NCI-H187 treated with DMSO at 0.1 percent for 48 hours (cell line): ENCODE measurements around the gene RASD1.

Experiments
- DNase-seq: peaks from one replicate; lab custom pipeline; 2025; lab: John Stamatoyannopoulos, UW

The RASD1 gene, protein sequence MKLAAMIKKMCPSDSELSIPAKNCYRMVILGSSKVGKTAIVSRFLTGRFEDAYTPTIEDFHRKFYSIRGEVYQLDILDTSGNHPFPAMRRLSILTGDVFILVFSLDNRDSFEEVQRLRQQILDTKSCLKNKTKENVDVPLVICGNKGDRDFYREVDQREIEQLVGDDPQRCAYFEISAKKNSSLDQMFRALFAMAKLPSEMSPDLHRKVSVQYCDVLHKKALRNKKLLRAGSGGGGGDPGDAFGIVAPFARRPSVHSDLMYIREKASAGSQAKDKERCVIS

DNA sequence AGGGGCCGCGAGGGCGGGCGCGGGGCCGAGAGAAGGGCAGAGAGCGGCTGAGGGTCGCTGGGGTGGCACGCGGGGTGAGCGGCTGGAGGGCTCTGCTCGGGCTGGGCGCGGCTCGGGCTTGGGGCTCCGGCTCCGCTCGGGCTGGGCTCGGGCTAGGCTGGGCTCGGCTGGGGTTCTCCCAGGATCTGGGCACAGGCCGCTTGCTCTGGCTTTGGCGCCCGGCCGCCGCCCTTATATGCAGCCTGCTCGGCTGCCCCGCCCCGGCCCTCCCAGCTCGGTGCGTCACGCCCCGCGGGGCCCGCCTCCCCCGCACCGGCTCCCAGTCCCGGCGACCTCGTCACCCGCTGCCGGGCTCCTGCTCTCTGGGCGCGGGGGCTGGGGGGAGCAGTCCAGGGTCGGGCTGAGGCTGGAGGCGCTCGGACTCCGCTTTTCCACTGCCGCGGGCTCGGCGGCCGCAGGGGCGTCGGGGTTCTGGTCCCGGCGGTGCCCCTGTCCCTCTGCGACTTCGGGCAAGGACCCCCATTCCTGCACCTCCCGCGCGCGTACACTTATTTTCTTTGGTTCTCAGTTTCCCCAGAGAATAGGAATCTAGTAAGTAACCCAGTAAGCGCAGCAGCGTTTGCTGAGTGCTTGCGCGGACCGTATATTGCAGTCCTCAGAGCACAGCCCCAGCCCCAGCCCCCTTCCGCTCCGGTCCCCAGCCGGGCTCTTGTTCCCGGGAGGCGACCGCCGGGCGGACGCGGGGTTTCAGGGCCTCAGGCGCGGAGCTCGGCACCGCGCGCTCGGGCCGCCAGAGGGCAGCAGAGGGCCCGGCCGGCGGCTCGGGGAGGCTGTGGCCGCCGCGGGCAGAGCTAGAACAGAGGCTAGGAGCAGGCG, at the start of gene RASD1:
TSS of gene RASD1 (minus strand) at position 207 of the 876 bp plus-strand sequence. CDS start 214 bp downstream, outside the sequence.
- DNase-seq = no peak

GRCh38 chr17:17545984-17546383, 49.8 kb upstream of the RASD1 start:
- DNase-seq = no peak

DNA sequence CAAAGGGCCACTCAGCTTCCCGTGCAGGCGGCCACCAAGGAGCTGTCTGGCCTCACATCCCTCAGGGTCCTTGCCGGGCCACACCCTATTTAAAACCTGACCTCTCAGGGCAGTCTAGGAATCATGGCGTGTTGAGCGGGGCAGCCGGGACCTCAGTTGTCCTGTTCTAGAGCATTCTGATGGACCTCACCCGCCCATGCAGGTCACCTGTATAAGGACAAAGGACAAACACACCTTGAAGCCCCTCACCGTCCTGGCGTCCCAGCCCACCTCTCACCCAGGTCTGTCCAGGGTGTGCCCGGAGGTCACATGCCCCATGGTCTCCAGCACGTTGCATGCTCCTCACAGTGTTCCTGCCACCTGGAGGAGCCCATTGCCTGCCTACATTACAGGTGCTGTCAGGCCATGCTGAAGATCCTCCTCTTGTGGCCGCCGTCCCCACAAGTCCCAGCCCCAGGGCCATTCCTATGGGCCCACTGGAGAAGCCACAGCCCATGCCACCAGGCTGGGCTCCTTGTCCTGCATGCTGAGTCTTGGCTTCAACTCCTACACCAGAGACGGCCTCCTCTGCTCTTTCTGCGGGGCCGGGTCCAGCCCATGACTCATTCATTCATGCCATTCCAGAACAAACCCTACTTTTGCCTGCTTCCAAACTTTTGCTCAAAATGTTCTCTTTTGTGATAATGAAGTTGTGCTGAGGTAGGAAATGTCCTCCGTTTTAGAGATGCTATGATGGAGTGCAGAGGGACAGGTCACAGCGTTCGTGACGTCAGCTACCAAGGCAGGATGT, 49.0 kb upstream of the RASD1 start:
- DNase-seq = no peak

GRCh38 chr17:17542906-17543635, 46.9 kb upstream of the RASD1 start:
- DNase-seq = no peak

DNA sequence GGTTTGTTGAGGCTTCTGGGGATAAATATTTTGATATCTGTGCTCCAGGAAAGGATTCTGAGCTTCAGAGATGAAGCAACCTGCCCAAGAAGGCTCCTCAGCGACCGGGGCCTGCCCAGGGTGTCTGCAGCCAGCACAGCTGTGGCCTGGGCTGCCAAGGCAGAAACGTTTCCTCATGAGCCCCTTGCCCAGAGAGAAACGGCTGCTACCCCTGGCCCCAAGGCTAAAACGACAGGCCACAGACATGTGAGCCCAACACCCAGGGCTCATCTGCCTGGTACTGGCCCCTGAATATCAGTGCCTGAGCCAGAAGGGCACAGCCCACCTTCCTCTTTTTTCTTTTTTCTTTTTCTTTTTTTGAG, 45.4 kb upstream of the RASD1 start:
- DNase-seq = no peak

DNA sequence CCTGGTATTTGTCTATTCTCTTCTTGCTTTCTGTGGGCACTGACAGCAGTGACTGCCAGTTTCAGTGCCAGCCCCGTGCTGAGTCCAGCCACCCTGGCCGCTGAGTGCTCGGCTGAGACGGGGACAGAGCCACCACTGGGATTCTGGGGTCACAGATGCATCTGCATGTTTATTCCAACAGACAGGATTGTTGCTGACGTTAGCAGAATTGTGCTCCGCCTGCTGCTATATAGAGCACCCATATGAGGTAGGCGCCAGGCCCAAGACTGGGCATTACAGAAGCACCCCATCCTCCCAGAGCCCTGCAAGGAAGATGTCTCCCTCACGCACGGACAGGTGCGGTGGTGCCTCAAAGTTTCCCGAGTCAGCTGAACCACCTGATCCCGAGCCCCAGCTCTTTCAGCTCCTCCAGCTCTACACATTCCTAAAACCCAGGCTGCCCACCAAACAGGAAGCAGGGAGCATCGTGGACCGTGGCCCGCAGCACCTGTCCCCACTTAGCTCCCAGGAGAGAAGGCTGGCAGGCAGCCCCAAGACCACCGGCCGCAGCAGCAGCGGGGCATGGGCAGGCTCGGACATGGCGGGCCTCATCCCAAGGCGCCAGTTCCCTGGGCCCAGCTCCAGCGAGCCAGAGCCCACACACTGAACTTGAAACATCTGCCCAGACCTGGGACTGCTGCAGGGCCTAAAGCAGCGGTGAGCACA, 44.9 kb upstream of the RASD1 start:
- no peak for DNase-seq

DNA sequence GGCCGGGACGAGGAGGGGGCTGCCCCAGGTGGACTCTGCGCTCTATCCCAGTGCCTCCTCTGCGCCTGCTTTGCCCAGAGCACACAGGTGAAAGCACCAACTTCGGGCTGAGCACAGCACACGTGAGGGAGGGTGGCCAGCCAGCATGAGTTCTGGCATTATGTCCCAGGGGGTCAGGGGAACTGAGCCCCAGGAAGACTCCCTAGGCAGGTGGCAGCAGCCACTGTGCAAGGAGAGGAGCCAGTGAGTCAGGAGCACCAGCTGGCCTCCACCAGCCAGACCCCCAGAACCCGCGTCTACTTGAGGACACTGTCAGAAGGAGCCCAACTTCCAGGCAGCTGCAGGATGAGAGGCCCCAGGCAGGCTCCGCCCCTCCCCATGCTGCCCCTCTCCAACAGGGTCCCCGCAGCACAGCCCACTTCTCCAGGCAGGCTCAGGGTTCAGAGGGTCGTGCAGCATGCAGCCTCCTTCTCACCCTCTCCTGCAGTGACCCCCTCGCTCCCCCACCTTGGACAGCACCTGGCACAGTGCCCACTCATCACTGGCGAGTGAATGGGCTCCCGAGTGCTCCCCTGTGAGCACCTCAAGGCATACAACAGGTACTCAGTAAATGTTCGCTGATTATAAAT, 44.2 kb upstream of the RASD1 start:
- DNase-seq = no peak

DNA sequence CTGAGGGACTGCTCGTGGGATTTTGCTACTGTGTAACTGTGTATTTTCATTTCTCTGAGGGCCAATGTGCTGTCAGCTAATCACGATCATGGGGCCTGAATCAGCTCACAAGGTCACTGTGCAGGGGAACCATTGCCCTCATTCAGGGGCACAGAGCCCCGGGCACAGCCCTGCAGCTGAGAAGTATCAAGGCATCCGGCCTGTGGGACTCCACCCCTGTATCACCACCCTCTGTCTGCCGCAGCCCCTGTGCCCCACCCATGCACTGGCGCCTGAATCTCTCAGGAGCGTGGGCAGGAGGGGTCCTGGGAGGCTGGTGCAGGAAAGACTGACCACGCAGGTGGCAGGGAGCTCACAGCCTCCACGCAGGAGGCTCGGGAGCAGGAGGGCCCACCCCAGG, 43.4 kb upstream of the RASD1 start:
- DNase-seq = no peak

DNA sequence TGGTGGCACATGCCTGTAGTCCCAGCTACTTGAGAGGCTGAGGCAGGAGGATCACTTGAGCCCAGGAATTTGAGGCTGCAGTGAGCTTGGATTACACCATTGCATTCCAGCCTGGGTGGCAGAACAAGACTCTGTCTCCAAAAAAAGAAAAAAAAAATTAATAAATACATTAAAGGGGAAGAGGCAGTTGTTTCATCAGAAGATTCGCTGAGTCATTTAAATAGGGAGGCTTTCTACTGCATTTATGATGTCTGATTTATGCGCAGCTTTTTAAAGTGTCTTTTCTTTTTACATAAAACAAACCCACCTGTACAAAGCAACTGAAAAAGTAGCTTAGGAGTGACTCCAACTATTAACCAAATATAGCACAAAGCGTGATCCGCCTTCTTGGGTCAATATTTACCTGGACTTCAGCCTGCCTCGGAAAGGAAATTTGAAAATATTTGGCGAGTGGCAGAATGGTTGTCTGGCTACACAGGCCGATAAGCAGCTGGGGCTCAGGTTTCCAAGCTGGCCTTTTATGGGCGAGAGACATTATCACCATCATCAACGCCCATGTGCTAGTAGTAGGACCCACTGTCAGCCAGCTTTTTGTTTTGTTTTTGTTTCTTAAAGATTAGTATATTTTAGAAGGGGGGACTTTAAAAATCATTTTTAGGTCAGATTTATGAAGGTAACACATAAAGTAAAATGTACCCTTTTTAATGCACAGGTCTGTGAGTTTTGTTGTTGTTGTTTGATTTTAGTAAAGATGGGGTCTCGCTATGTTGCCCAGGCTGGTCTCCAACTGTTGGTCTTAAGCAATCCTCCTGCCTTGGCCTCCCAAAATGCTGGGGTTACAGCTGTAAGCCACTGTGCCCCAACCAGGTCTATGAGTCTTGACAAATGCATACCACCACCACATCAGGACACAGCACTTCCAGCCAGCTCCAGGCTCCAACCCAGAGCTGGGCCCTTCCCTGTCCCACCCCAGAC, 42.5 kb upstream of the RASD1 start:
- DNase-seq = no peak

- DNase-seq = no peak
These were observed 41.3 kb upstream of the RASD1 start for GRCh38 chr17:17537311-17538099.

DNA sequence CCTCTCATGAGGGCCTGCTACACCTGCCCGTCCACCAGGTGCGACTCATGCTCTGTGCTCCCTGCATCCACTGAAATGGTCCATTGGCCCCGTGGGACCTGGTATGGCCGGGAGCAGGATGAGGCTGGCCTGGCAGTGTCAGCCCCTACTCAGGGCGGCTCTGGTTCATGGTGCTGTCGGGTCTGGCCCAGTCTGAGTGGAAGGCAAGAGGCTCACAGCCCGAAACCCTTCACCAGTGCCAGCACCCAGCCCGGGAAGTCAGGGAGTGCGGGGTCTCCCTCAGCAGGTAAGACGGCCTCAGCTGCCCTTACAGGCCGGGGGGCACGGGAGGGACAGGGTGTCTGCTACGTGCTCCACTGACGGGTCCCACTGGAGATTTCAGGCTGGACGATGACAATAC, 40.5 kb upstream of the RASD1 start:
- no peak for DNase-seq

DNA sequence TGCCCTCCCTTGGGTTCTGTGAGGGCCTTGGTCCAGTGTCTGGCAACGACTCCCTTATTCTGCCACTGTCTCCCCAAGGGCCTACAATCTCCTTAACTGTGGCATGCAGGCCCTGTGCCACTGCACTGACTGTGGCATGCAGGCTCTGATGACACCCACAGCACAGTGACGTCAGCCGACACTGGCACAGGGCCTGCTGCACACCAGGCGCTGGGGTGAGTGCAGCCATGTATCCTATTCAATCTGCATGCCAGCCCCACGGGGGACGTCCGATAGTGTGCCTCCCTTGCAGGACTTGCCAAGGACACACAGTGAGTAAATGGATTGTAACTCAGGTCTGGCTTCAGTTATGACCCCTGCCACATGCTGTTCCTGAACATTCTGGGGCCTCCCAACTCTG, 39.8 kb upstream of the RASD1 start:
- no peak for DNase-seq

DNA sequence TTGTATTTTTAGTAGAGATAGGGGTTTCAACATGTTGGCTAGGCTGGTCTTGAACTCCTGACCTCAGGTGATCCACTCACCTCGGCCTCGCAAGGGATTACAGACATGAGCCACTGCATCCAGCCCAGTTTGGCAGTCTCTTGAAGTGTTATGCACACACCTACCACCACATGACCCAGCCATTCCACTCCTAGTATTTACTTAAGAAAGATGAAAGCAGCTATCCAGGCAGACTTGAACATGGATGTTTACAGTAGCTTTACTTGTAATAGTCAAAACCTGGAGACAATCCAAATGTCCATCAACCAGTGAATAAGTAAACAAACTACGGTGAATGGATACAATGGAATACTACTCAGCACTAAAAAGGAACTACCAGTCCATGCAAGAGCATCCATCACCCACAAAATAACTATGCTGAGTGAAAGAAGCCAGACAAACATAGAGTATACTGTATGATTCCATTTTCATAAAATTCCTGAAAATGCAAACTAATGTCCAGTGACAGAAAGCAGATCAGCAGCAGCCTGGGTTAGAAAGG, 37.8 kb upstream of the RASD1 start:
- no peak for DNase-seq

DNA sequence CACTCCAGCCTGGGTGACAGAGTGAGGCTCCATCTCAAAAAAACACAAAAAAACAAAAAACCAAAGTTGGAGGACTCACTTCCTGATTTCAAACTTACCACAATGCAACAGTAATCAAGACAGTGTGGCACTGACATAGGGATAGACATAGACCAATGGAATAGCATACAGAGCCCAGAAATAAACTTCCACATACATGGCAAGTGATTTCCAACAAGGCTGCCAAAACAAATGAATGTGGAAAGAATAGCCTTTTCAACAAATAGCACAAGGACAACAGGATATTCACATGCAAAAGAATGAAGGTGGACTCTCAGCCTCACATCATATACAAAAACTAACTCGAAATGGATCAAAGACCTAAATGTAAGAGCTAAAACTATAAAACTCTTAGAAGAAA, 36.8 kb upstream of the RASD1 start:
- DNase-seq = no peak

DNA sequence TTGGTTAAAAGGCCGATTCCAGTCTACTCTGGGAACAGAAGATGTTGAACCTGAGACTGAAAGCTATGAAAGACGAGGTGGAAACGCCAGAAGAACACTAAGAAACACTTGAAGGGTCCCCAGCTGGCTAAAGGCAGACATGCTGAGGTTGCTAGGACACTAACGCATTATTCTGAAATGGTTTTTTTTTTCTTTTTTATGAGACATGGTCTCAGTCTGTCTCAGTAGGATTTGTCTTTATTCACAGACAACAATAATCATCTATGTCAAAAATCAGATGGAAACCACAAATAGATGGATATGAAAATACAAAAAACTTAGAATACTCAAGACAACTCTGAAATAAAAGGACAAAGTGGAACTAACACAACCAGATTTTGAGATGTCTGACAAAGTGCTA, 35.0 kb upstream of the RASD1 start:
- DNase-seq = no peak

DNA sequence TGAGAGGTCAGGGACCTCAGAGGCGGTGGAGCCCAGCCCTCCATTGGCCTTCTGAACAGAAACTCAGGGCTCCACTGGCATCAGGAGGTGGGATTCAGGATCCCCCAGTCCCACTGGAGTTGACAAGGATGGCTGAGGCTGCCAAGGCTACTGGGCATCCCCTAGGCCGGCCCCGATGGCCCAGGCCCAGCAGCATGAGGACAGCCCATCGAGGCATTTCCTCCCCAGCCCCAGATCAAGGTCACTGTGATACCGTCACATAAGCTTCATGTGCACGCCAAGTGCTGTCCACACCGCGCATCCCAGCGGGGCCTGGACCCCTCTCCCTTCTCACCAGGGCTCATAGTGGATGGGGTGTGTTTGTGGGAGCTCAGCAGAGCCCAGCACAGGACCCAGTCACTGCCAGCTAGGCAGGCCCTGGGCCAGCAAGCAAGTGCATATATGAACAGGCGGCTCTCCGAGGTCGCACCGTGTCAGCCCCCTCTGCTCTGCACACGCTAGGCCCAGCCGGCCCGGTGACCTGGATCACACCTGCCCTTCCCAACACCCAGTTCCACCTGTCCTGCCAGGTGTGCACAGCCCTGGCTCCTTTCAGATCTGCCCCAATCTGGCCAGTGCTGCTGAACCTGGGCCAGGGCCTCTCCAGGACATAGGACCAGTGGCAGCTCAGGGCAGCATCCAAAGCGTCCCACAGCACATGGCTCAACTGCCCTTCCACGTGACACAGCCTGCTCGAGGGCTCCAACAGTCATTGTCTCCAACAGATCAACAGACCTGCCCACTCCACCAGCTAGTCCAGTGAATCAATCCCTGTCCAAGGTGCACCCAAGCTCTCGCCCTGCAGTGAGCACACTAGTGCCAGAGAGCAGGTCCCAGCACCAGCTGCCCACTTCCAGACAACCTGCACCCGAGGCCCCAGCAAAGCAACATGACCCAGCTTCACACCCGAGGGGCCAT, 32.8 kb upstream of the RASD1 start:
- no peak for DNase-seq

GRCh38 chr17:17527956-17528500, 31.8 kb upstream of the RASD1 start:
- DNase-seq = no peak
